Esophagus squamous epithelium (tissue), 5 donors: ENCODE measurements around the gene PSMB8. TPM values are rescaled to one million over a fixed set of nuclear protein-coding genes. Genes with fewer than 3 reads are reported as not detected.

Experiments used
- DNase-seq: peaks from one replicate; lab custom pipeline; 2025; lab: John Stamatoyannopoulos, UW
- H3K27ac ChIP-seq, 4 donors: fragments of 200-600 bp; sonication (generic); one replicate each; pipeline ENCODE4 v1.5.1; 2016 to 2019; ENCODE audit warnings: mild to moderate bottlenecking in 1 of 4
- H3K27me3 ChIP-seq, 4 donors: fragments of 200-600 bp; sonication (generic); 1 replicate in 3 of 4; 2 replicates in 1 of 4; pipeline versions ENCODE4 v1.5.1 to v1.6.0; 2017 to 2021; ENCODE audit warnings: antibody characterized with exemption in 1 of 4
- H3K36me3 ChIP-seq, 3 donors: fragments of 200-600 bp; sonication (generic); one replicate each; pipeline ENCODE4 v1.5.1; 2016 to 2019
- H3K4me1 ChIP-seq, 3 donors: fragments of 200-600 bp; sonication (generic); one replicate each; pipeline ENCODE4 v1.5.1; 2017 to 2019
- H3K4me3 ChIP-seq, 4 donors: fragments of 200-600 bp; sonication (generic); 1 replicate in 3 of 4; 2 replicates in 1 of 4; pipeline ENCODE4 v1.5.1; 2016 to 2019; ENCODE audit warnings: mild to moderate bottlenecking in 2 of 4, moderate library complexity in 1 of 4
- H3K9me3 ChIP-seq, 3 donors: fragments of 200-600 bp; sonication (generic); one replicate each; pipeline ENCODE4 v1.5.1; 2016 to 2019
- POLR2A ChIP-seq, 4 donors: fragments of 450-650 bp; IDR thresholded peaks; one replicate each; pipeline ENCODE4 v1.6.1; 2017; ENCODE audit warnings: antibody characterized with exemption in 4 of 4, mild to moderate bottlenecking in 4 of 4, moderate library complexity in 3 of 4
- WGBS, 2 donors: methylation state at CpG; one replicate each; pipeline ENCODE4 v1.1.5; 2018; 5-methylcytosine and 5-hydroxymethylcytosine counted together
- intact Hi-C: fragments of 100-400 bp; cut with DNase I; formaldehyde crosslinking; loops from one replicate; pipeline ENCODE4 v1.15.0; 2022
- total RNA-seq, 4 donors: library from RNA; depleted of rRNA; stranded (reverse); fragments of >200 nt; gene quantifications; one replicate each; pipeline ENCODE4 v1.1.0, GENCODE V29; 2016
- TF ChIP-seq, protein P1 (sequence below), 6 experiments: fragments of 450-650 bp in 4 of 6; fragments of 200-600 bp in 2 of 6; sonication (generic) in 2 of 6; IDR thresholded peaks; one replicate each; pipeline ENCODE4 v1.5.1; 2016 to 2019; ENCODE audit warnings: antibody characterized with exemption in 6 of 6, mild to moderate bottlenecking in 4 of 6, moderate library complexity in 4 of 6
- donor health status: DM: yes; HTN: yes; CAD: no.

The PSMB8 gene
- 100 to 1,000 TPM in 1 of 4 donors, 10 to 100 TPM in 3; 21.6 to 135 (median 42.2) TPM for total RNA-seq

- Histone ChIP-seq H3K9me3 (no peaks in the 10 kb centered on the region), H3K4me1 (peaks cover 20 to 53% (median 28%) of the 10 kb centered on the region in 3 donors), H3K36me3 (peaks cover 15 to 69% (median 22%) of the 10 kb centered on the region in 3 donors), H3K27ac (peak within 1 kb of the TSS; percentile 92 to 98 (median 98)), H3K27me3 (no peaks in the 10 kb centered on the region), H3K4me3 (peak within 1 kb of the TSS; percentile 60 to 86 (median 72))
- DNase-seq, result peak; percentile 87
- WGBS, 2 donors, result 1 to 2% methylated on average over 14 to 34 of the region's 40 CpGs
- TF ChIP-seq POLR2A (IDR thresholded peaks at IDR 0.05), result peak in 3 of 4 donors; percentile 88 to 97 (median 91)
- TF ChIP-seq, protein P1, sequence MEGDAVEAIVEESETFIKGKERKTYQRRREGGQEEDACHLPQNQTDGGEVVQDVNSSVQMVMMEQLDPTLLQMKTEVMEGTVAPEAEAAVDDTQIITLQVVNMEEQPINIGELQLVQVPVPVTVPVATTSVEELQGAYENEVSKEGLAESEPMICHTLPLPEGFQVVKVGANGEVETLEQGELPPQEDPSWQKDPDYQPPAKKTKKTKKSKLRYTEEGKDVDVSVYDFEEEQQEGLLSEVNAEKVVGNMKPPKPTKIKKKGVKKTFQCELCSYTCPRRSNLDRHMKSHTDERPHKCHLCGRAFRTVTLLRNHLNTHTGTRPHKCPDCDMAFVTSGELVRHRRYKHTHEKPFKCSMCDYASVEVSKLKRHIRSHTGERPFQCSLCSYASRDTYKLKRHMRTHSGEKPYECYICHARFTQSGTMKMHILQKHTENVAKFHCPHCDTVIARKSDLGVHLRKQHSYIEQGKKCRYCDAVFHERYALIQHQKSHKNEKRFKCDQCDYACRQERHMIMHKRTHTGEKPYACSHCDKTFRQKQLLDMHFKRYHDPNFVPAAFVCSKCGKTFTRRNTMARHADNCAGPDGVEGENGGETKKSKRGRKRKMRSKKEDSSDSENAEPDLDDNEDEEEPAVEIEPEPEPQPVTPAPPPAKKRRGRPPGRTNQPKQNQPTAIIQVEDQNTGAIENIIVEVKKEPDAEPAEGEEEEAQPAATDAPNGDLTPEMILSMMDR (IDR thresholded peaks at IDR 0.05), result peak in 2 of 6 experiments; percentile 21 to 22
- intact Hi-C loops, result no loop called here
Observed at GRCh38 chr6:32843979-32844838, at the start of gene PSMB8. PSMB8 (minus strand) TSS chr6:32844047; CDS start chr6:32843996, 51 bp downstream.

- TF ChIP-seq, protein P1 (IDR thresholded peaks at IDR 0.05), result no peak
- no peak for TF ChIP-seq POLR2A (IDR thresholded peaks at IDR 0.05)
- Histone ChIP-seq H3K27ac (no peak overlapping the region), H3K4me1 (peaks cover 11 to 32% (median 12%) of the 10 kb centered on the region in 3 donors), H3K27me3 (no peaks in the 10 kb centered on the region), H3K4me3 (no peak overlapping the region), H3K36me3 (no peaks in the 10 kb centered on the region), H3K9me3 (no peaks in the 10 kb centered on the region)
- WGBS, 2 donors, result 44 to 50% methylated on average over 1 of the region's 1 CpG
- DNase-seq, result no peak
- intact Hi-C loops, result no loop called here
Observed at GRCh38 chr6:32890831-32891230, 47.0 kb upstream of the PSMB8 start.

GRCh38 chr6:32889533-32889932 lies 45.7 kb upstream of the PSMB8 start:
- Histone ChIP-seq H3K4me1 (peaks cover 4 to 22% (median 5%) of the 10 kb centered on the region in 3 donors), H3K36me3 (no peaks in the 10 kb centered on the region), H3K27ac (no peak overlapping the region), H3K4me3 (no peak overlapping the region), H3K27me3 (no peaks in the 10 kb centered on the region), H3K9me3 (no peaks in the 10 kb centered on the region)
- intact Hi-C loops, result loop anchor here (10.0 kb wide), 1 partner anchor 45 kb away; no protein-coding TSS in a partner anchor
- DNase-seq, result no peak
- WGBS, 2 donors, result 36 to 42% methylated on average over 1 of the region's 1 CpG
- no peak for TF ChIP-seq POLR2A (IDR thresholded peaks at IDR 0.05)
- TF ChIP-seq, protein P1 (IDR thresholded peaks at IDR 0.05), result no peak

GRCh38 chr6:32888576-32888975 lies 44.7 kb upstream of the PSMB8 start:
- H3K27me3 ChIP-seq, result no peaks in the 10 kb centered on the region
- H3K4me3 ChIP-seq, result no peak overlapping the region
- no peaks in the 10 kb centered on the region for H3K36me3 ChIP-seq
- DNase-seq, result no peak
- peaks cover 1 to 22% (median 9%) of the 10 kb centered on the region in 3 donors for H3K4me1 ChIP-seq
- TF ChIP-seq POLR2A (IDR thresholded peaks at IDR 0.05), result no peak
- TF ChIP-seq, protein P1 (IDR thresholded peaks at IDR 0.05), result no peak
- H3K9me3 ChIP-seq, result no peaks in the 10 kb centered on the region
- intact Hi-C loops, result loop anchor here (10.0 kb wide), 1 partner anchor 46 kb away; no protein-coding TSS in a partner anchor
- WGBS, 2 donors, result 83 to 89% methylated on average over 2 of the region's 2 CpGs
- H3K27ac ChIP-seq, result no peak overlapping the region

GRCh38 chr6:32887616-32888015 lies 43.8 kb upstream of the PSMB8 start:
- peak overlapping the region in 2 of 4 donors; percentile 34 to 47 for H3K27ac ChIP-seq
- intact Hi-C loops, result loop anchor here (10.0 kb wide), 1 partner anchor 47 kb away; no protein-coding TSS in a partner anchor

More at GRCh38 chr6:32887616-32888015, 43.8 kb upstream of the PSMB8 start:
- H3K27me3 ChIP-seq, result no peaks in the 10 kb centered on the region
- no peak for DNase-seq
- TF ChIP-seq POLR2A (IDR thresholded peaks at IDR 0.05), result no peak
- TF ChIP-seq, protein P1 (IDR thresholded peaks at IDR 0.05), result no peak
- 68 to 83% methylated on average over 5 of the region's 5 CpGs for WGBS, 2 donors
- no peaks in the 10 kb centered on the region for H3K9me3 ChIP-seq
- H3K4me3 ChIP-seq, result no peak overlapping the region
- H3K4me1 ChIP-seq, result peaks cover 0 to 19% (median 10%) of the 10 kb centered on the region in 3 donors
- no peaks in the 10 kb centered on the region for H3K36me3 ChIP-seq
